Measurements from ENCODE around the gene IGSF21. TPM values are rescaled to one million over a fixed set of nuclear protein-coding genes. Genes with fewer than 3 reads are reported as not detected.

Gene IGSF21
- total and polyA plus RNA-seq, 9 donors: 0.04 to 0.48 (median 0.21) TPM; not detected in 1

GRCh38 chr1:18130356-18130755, 22.8 kb downstream of the IGSF21 start:
- H3K4me3 ChIP-seq (ENCODE audit: low read length): no peak overlapping the region
- H3K9me3 ChIP-seq (replicated peaks; ENCODE audit: control insufficient read depth, low read depth, low read length): no peaks in the 10 kb centered on the region
- H3K36me3 ChIP-seq (ENCODE audit: control insufficient read depth, insufficient read depth, low read length): no peaks in the 10 kb centered on the region
- H3K4me1 ChIP-seq (ENCODE audit: control insufficient read depth, insufficient read depth, low read length): peaks cover 9% of the 10 kb centered on the region
- H3K27me3 ChIP-seq (ENCODE audit: control insufficient read depth, insufficient read depth, low read length): peaks cover 2% of the 10 kb centered on the region
- WGBS (ENCODE audit: insufficient coverage): 58% methylated on average over 1 of the region's 3 CpGs
- no peak overlapping the region for H3K27ac ChIP-seq (ENCODE audit: low read length)
- DNase-seq: no peak

DNA sequence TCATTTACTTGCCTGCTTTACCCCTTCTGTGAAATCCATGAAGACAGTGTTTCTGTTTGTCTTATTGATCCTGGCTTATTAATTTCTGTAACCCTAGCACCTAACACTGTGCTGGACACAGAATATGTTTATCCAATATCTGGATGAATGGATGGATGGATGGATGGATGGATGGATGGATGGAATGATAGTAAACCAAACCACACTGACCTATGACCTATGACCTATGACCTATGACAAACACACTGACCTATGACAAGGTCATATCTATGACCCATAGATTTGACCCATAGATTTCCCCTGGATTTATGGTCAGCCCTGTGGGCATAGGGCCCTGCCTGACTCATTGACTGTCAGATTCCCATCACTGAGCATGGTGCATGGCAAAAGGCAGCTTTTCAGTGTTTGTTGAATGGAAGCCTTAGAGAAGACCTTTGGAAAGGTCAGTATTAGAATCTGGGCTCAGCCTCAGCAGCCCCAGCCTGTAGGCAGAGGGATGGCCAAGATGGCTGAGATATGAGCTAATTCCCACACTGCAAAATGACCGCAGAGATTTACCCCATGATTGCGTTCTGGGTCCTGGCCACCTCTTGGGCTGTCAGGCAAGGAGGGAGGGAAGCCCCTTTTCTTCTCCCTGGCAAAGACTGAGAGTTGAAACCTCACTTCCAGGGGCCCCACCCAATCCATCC, 24.6 kb downstream of the IGSF21 start:
- no peak for DNase-seq
- no peak overlapping the region for H3K27ac ChIP-seq (ENCODE audit: low read length)
- H3K27me3 ChIP-seq (ENCODE audit: control insufficient read depth, insufficient read depth, low read length): peaks cover 2% of the 10 kb centered on the region
- no CpG with 5 or more reads among the region's 2 CpGs for WGBS (ENCODE audit: insufficient coverage)
- no peaks in the 10 kb centered on the region for H3K36me3 ChIP-seq (ENCODE audit: control insufficient read depth, insufficient read depth, low read length)
- no peak overlapping the region for H3K4me3 ChIP-seq (ENCODE audit: low read length)
- H3K9me3 ChIP-seq (replicated peaks; ENCODE audit: control insufficient read depth, low read depth, low read length): no peaks in the 10 kb centered on the region
- H3K4me1 ChIP-seq (ENCODE audit: control insufficient read depth, insufficient read depth, low read length): no peaks in the 10 kb centered on the region

GRCh38 chr1:18132711-18133541, 25.3 kb downstream of the IGSF21 start:
- H3K27me3 ChIP-seq (ENCODE audit: control insufficient read depth, insufficient read depth, low read length): peaks cover 2% of the 10 kb centered on the region
- H3K4me1 ChIP-seq (ENCODE audit: control insufficient read depth, insufficient read depth, low read length): no peaks in the 10 kb centered on the region
- no peak overlapping the region for H3K27ac ChIP-seq (ENCODE audit: low read length)
- H3K9me3 ChIP-seq (replicated peaks; ENCODE audit: control insufficient read depth, low read depth, low read length): no peaks in the 10 kb centered on the region
- no peaks in the 10 kb centered on the region for H3K36me3 ChIP-seq (ENCODE audit: control insufficient read depth, insufficient read depth, low read length)
- H3K4me3 ChIP-seq (ENCODE audit: low read length): no peak overlapping the region
- 44% methylated on average over 10 of the region's 16 CpGs for WGBS (ENCODE audit: insufficient coverage)
- DNase-seq: no peak

DNA sequence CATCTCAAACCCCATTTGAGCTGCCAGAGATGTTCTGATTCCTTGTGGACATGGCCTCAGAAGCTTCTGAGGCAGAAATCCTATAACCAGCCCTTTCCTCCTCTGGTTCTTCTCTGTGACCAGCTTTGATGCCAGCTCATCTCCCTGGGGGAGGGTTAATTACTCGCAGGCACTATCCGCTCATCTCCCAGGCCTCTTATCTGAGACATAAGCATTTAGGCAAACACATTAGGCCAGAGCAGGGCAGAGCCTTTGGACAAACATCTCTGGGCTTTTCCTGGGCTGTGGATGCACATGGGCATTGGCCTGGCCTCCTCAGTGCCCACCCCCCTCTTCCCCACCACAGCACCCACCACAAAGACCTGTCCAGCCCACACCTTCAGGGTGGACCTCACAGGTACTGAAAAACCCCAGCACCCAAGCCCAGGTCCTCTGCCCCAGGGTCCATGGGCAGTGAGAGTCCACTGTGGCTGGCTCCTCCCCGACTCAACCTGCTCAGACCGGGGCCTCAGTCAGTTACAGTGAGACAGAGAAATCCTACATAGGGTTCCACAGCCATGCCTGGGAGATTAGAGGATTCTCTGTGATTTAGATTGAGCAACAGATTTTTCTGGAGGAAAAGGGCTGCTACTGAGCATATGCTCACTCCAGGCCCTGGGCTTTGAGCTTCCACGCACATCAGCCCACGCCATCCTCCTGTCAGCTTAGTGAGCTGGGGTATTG, 26.9 kb downstream of the IGSF21 start:
- 64% methylated on average over 2 of the region's 6 CpGs for WGBS (ENCODE audit: insufficient coverage)

GRCh38 chr1:18137759-18138345, 30.3 kb downstream of the IGSF21 start:
- no peak for DNase-seq
- Histone ChIP-seq H3K36me3 (ENCODE audit: control insufficient read depth, insufficient read depth, low read length) (no peaks in the 10 kb centered on the region), H3K4me1 (ENCODE audit: control insufficient read depth, insufficient read depth, low read length) (no peaks in the 10 kb centered on the region), H3K4me3 (ENCODE audit: low read length) (no peak overlapping the region), H3K27me3 (ENCODE audit: control insufficient read depth, insufficient read depth, low read length) (peaks cover 7% of the 10 kb centered on the region), H3K9me3 (replicated peaks; ENCODE audit: control insufficient read depth, low read depth, low read length) (no peaks in the 10 kb centered on the region), H3K27ac (ENCODE audit: low read length) (no peak overlapping the region)
- WGBS (ENCODE audit: insufficient coverage): 50% methylated on average over 1 of the region's 8 CpGs

More for the DNA sequence above, 26.9 kb downstream of the IGSF21 start:
- Histone ChIP-seq H3K4me3 (ENCODE audit: low read length) (no peak overlapping the region), H3K4me1 (ENCODE audit: control insufficient read depth, insufficient read depth, low read length) (no peaks in the 10 kb centered on the region), H3K27ac (ENCODE audit: low read length) (no peak overlapping the region), H3K9me3 (replicated peaks; ENCODE audit: control insufficient read depth, low read depth, low read length) (no peaks in the 10 kb centered on the region), H3K36me3 (ENCODE audit: control insufficient read depth, insufficient read depth, low read length) (no peaks in the 10 kb centered on the region), H3K27me3 (ENCODE audit: control insufficient read depth, insufficient read depth, low read length) (peaks cover 2% of the 10 kb centered on the region)
- no peak for DNase-seq

- H3K36me3 ChIP-seq (ENCODE audit: control insufficient read depth, insufficient read depth, low read length): no peaks in the 10 kb centered on the region
- no peak for DNase-seq
- peaks cover 7% of the 10 kb centered on the region for H3K27me3 ChIP-seq (ENCODE audit: control insufficient read depth, insufficient read depth, low read length)
- WGBS (ENCODE audit: insufficient coverage): 40% methylated on average over 6 of the region's 14 CpGs
- no peaks in the 10 kb centered on the region for H3K9me3 ChIP-seq (replicated peaks; ENCODE audit: control insufficient read depth, low read depth, low read length)
- no peak overlapping the region for H3K4me3 ChIP-seq (ENCODE audit: low read length)
- no peak overlapping the region for H3K27ac ChIP-seq (ENCODE audit: low read length)
- no peaks in the 10 kb centered on the region for H3K4me1 ChIP-seq (ENCODE audit: control insufficient read depth, insufficient read depth, low read length)
These were observed 31.8 kb downstream of the IGSF21 start for GRCh38 chr1:18139198-18139981.

- no peaks in the 10 kb centered on the region for H3K4me1 ChIP-seq (ENCODE audit: control insufficient read depth, insufficient read depth, low read length)
- 82% methylated on average over 8 of the region's 8 CpGs for WGBS (ENCODE audit: insufficient coverage)
These were observed 32.8 kb downstream of the IGSF21 start for GRCh38 chr1:18140411-18140810.

DNA sequence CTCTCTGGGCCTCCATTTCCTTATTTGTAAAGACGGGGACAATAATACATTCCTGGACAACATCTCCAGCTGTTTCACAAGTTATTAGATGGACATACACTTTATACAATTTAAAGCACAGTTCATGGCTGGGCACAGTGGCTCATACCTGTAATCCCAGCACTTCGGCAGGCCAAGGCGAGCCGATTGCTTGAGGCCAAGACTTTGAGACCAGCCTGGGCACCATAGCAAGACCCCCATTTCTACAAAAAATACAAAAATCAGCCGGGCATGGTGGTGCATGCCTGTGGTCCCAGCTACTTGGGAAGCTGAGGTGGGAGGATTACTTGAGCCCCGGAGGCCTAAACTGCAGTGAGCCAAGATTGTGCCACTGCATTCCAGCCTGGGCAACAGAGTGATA, 34.1 kb downstream of the IGSF21 start:
- no peaks in the 10 kb centered on the region for H3K36me3 ChIP-seq (ENCODE audit: control insufficient read depth, insufficient read depth, low read length)
- H3K27me3 ChIP-seq (ENCODE audit: control insufficient read depth, insufficient read depth, low read length): peaks cover 10% of the 10 kb centered on the region
- H3K4me1 ChIP-seq (ENCODE audit: control insufficient read depth, insufficient read depth, low read length): no peaks in the 10 kb centered on the region
- H3K27ac ChIP-seq (ENCODE audit: low read length): no peak overlapping the region
- no peak for DNase-seq
- no peak overlapping the region for H3K4me3 ChIP-seq (ENCODE audit: low read length)
- H3K9me3 ChIP-seq (replicated peaks; ENCODE audit: control insufficient read depth, low read depth, low read length): no peaks in the 10 kb centered on the region
- WGBS (ENCODE audit: insufficient coverage): 75% methylated on average over 1 of the region's 6 CpGs

More at GRCh38 chr1:18140411-18140810, 32.8 kb downstream of the IGSF21 start:
- DNase-seq: no peak
- Histone ChIP-seq H3K27me3 (ENCODE audit: control insufficient read depth, insufficient read depth, low read length) (peaks cover 7% of the 10 kb centered on the region), H3K27ac (ENCODE audit: low read length) (no peak overlapping the region), H3K4me3 (ENCODE audit: low read length) (no peak overlapping the region), H3K9me3 (replicated peaks; ENCODE audit: control insufficient read depth, low read depth, low read length) (no peaks in the 10 kb centered on the region), H3K36me3 (ENCODE audit: control insufficient read depth, insufficient read depth, low read length) (no peaks in the 10 kb centered on the region)

DNA sequence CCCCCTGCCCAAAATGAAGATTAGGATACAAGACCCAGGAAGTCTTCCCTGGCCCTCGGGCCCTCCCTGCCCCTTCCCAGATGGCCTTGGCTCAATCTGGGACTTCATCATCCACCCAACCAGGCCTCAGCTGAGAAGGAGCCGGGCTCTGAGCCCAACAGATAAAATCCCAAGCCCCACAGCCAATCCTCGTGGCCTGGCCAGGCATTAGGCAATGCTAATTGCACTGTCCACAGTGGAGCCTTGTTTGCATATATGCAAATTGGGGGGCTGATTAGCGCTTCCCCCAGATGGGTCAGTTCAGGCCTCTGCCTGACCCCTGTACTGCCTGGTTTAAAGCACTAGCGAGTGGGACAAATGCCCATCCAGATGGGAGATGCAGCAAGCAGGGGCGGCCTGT, 34.9 kb downstream of the IGSF21 start:
- H3K27ac ChIP-seq (ENCODE audit: low read length): no peak overlapping the region
- 58% methylated on average over 5 of the region's 6 CpGs for WGBS (ENCODE audit: insufficient coverage)
- no peak overlapping the region for H3K4me3 ChIP-seq (ENCODE audit: low read length)
- H3K9me3 ChIP-seq (replicated peaks; ENCODE audit: control insufficient read depth, low read depth, low read length): no peaks in the 10 kb centered on the region
- H3K4me1 ChIP-seq (ENCODE audit: control insufficient read depth, insufficient read depth, low read length): no peaks in the 10 kb centered on the region
- peaks cover 10% of the 10 kb centered on the region for H3K27me3 ChIP-seq (ENCODE audit: control insufficient read depth, insufficient read depth, low read length)
- H3K36me3 ChIP-seq (ENCODE audit: control insufficient read depth, insufficient read depth, low read length): no peaks in the 10 kb centered on the region
- no peak for DNase-seq
